Immature natural killer cell (primary cell): Measurements from ENCODE around the gene NSD1. TPM values are rescaled to one million over a fixed set of nuclear protein-coding genes. Genes with fewer than 3 reads are reported as not detected.
"Not testable (repeated sequence)": the region's sequence is repeated elsewhere in the genome, so short reads cannot be mapped to it uniquely, and the experiment has no call there.

Experiments
- DNase-seq, 3 donors: peaks; one replicate each; pipeline ENCODE4 v3.0.0; 2022; ENCODE audit warnings: mixed read lengths in 1 of 3
- H3K27ac Mint-ChIP-seq, 6 donors: one replicate each; pipeline ENCODE4 v1.8.0; 2020; ENCODE audit warnings: mixed read lengths in 6 of 6, mild to moderate bottlenecking in 5 of 6, inconsistent platforms in 4 of 6, moderate library complexity in 3 of 6
- H3K27me3 Mint-ChIP-seq, 3 donors: one replicate each; pipeline ENCODE4 v1.8.0; 2020 to 2021; ENCODE audit warnings: low read depth in 3 of 3, mild to moderate bottlenecking in 3 of 3, mixed read lengths in 3 of 3, moderate library complexity in 3 of 3, inconsistent platforms in 1 of 3
- H3K36me3 Mint-ChIP-seq, 3 donors: one replicate each; pipeline ENCODE4 v1.8.0; 2020; ENCODE audit warnings: mixed read lengths in 3 of 3, inconsistent platforms in 2 of 3, mild to moderate bottlenecking in 2 of 3
- H3K4me1 Mint-ChIP-seq, 2 donors: one replicate each; pipeline ENCODE4 v1.8.0; 2020; ENCODE audit warnings: inconsistent platforms in 2 of 2, mild to moderate bottlenecking in 2 of 2, mixed read lengths in 2 of 2, moderate library complexity in 1 of 2
- H3K4me3 Mint-ChIP-seq, 5 donors: one replicate each; pipeline ENCODE4 v1.8.0; 2020; ENCODE audit warnings: mild to moderate bottlenecking in 5 of 5, mixed read lengths in 5 of 5, inconsistent platforms in 3 of 5, moderate library complexity in 3 of 5
- H3K9me3 Mint-ChIP-seq, 6 donors: one replicate each; pipeline ENCODE4 v1.8.0; 2020; ENCODE audit warnings: mild to moderate bottlenecking in 6 of 6, mixed read lengths in 6 of 6, inconsistent platforms in 4 of 6, moderate library complexity in 3 of 6
- polyA plus RNA-seq, 3 donors: library from polyadenylated mRNA; unstranded; fragments of 300-500 nt; fragmentation: Illumina TruSeq; gene quantifications; one replicate each; pipeline ENCODE4 v1.2.3, GENCODE V29; 2021

Gene NSD1
- polyA plus RNA-seq, 3 donors from 2014 or later = 17.3 to 92.9 (median 19.7) TPM

DNA sequence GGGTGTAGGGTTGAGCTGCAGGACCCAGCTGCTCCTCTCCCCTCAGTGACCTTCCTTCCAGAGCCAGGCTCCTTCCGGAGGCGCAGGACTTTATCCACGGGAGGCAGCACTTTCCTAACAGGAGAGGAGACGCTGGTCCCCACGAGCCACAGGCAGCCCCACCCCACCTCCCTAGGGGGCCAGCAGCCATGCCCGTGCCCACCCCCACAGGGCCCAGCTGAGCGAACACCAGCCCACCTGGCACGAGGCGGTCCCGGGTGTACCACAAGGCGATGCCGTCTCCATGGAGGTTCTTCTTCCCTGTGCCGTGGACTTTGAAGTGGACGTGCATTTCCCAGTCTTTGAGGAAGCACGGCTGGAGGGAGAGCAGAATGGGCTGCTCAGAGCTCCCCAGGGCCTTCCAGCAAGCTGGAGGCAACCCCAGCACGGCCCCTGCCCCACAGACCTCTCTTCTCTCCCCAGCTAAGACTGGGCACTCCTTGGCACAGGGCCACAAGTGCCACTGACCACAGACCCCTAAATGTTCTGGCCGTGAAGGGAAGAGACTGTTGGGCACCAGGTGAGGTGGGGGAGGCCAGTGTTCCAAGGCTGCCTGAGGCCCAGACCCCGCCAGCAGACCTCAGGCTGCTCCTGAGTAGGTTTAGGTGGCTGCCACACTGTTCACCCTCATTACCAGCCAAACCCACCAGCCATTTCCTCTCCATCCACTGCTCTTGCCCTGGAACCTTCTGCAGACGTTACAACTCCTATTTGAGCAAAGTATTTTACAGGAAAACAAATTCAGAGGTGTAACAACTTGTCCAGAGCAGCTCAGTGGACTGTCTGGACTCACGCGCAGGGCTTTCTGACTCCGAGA, 204.9 kb downstream of the NSD1 start:
- DNase-seq = no peak
- peaks cover 22 to 56% (median 46%) of the 10 kb centered on the region in 3 donors for H3K36me3 Mint-ChIP-seq
- H3K4me3 Mint-ChIP-seq = peak overlapping the region; percentile 53 to 80 (median 75)
- no peaks in the 10 kb centered on the region for H3K9me3 Mint-ChIP-seq
- H3K27ac Mint-ChIP-seq = peak overlapping the region; percentile 69 to 89 (median 78)
- peaks cover 0 to 6% (median 5%) of the 10 kb centered on the region in 3 donors for H3K27me3 Mint-ChIP-seq
- H3K4me1 Mint-ChIP-seq = peaks cover 48 to 50% of the 10 kb centered on the region in 2 donors

DNA sequence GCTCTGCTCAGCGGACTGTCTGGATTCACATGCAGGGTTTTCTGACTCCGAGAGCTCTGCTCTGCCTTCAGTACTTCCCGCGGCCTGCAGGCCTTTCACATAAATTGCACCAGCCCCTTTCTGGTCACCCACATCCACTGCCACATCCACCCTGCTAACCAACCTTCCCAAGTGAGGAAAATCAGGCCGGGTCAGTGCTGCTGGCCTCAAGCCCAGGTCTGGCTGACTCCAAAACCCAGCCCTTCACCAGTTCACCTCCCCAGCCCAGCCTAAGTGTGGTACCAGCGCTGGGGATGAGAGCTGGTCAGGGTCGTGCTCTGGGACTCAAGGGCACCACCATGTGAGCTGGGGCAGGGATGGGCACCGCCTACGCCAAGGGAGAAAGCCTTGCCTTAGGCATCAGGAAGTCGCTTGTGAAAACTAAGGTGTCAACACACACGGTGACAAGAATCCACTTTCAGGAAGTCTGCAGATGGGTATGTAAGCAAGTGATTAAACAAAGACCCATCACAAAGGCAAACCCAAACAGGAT, 205.6 kb downstream of the NSD1 start:
- peaks cover 16 to 52% (median 41%) of the 10 kb centered on the region in 3 donors for H3K36me3 Mint-ChIP-seq

DNA sequence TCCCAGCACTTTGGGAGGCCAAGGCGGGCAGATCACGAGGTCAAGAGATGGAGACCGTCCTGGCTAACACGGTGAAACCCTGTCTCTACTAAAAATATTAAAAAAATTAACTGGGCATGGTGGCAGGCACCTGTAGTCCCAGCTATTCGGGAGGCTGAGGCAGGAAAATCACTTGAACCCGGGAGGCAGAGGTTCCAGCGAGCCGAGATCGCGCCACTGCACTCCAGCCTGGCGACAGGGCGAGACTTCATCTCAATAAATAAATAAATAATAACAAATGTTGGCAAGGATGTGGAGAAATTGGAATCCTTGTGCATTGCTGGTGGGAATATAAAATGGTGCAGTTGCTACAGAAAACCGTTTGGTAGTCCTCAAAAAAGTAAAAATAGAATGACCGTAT, 209.4 kb downstream of the NSD1 start:
- H3K4me3 Mint-ChIP-seq, H3K27ac Mint-ChIP-seq, H3K9me3 Mint-ChIP-seq, H3K27me3 Mint-ChIP-seq, DNase-seq: not testable (repeated sequence)
- peaks cover 16 to 39% (median 22%) of the 10 kb centered on the region in 3 donors for H3K36me3 Mint-ChIP-seq
- H3K4me1 Mint-ChIP-seq = peaks cover 37 to 49% of the 10 kb centered on the region in 2 donors

More for the DNA sequence above, 205.6 kb downstream of the NSD1 start:
- Mint-ChIP-seq H3K27me3 (peaks cover 0 to 6% (median 4%) of the 10 kb centered on the region in 3 donors), H3K4me1 (peaks cover 44 to 47% of the 10 kb centered on the region in 2 donors), H3K27ac (peak overlapping the region; percentile 69 to 89 (median 78)), H3K4me3 (peak overlapping the region; percentile 53 to 80 (median 75)), H3K9me3 (no peaks in the 10 kb centered on the region)
- DNase-seq = peak; percentile 57 to 60 (median 58)

DNA sequence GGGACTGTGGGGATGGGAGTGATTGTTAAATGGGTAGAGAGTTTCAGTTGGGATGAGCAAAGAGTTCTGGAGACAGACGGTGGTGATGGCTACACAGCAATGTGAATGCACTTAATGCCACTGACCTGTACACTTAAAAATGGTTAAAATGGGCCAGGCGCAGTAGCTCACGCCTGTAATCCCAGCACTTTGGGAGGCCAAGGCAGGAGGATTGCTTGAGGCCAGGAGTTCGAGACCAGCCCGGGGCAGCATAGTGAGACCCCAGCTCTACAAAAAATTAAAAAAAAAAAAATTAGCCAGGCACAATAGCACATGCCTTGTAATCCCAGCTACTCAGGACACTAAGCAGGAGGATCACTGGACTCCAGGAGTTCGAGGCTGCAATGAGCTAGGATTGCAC, 210.2 kb downstream of the NSD1 start:
- peaks cover 0 to 3% (median 0%) of the 10 kb centered on the region in 3 donors for H3K27me3 Mint-ChIP-seq
- no peak overlapping the region for H3K4me3 Mint-ChIP-seq
- H3K9me3 Mint-ChIP-seq = no peaks in the 10 kb centered on the region
- no peak overlapping the region for H3K27ac Mint-ChIP-seq
- peaks cover 31 to 42% of the 10 kb centered on the region in 2 donors for H3K4me1 Mint-ChIP-seq
- no peak for DNase-seq
- peaks cover 16 to 37% (median 22%) of the 10 kb centered on the region in 3 donors for H3K36me3 Mint-ChIP-seq

DNA sequence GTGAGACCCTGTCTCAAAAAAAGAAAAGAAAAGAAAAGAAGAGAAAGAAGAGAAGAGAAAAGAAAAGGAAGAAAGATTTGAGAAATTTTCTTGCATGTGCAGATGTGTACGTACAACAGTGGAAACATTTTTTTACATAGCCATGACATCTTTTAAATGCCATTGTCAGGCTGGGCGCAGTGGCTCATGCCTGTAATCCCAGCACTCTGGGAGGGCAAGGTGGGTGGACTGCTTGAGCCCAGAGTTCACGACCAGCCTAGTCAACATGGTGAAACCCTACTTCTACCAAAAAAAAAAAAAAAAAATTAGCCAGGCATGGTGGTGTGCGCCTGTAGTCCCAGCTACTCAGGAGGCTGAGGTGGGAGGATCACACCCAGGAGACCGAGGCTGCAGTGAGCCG, 211.3 kb downstream of the NSD1 start:
- no peaks in the 10 kb centered on the region for H3K9me3 Mint-ChIP-seq
- H3K36me3 Mint-ChIP-seq = peaks cover 13 to 33% (median 16%) of the 10 kb centered on the region in 3 donors
- no peak overlapping the region for H3K4me3 Mint-ChIP-seq
- DNase-seq = no peak
- peaks cover 31 to 42% of the 10 kb centered on the region in 2 donors for H3K4me1 Mint-ChIP-seq
- H3K27ac Mint-ChIP-seq = no peak overlapping the region
- H3K27me3 Mint-ChIP-seq = peaks cover 0 to 2% (median 0%) of the 10 kb centered on the region in 3 donors

DNA sequence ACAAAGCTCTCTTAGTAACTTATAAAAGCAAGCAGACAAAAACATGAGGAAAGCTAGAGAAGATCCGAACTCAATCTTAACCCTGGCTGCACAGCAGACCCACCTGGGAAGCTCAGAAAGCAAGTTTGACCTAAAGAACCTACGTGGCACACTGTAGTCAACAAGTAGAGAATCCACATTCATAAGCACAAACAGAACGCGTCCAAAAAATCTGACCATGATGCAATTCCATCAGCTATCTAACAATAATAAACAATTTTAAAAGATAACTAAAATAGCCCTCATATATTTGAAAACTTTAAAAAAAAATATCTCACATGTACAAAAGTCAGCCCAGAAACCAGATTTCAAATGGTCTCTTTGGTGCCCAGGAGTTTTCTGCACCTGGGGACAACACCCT, 213.2 kb downstream of the NSD1 start:
- Mint-ChIP-seq H3K4me1 (peaks cover 45 to 55% of the 10 kb centered on the region in 2 donors), H3K4me3 (no peak overlapping the region), H3K36me3 (peaks cover 7 to 25% (median 12%) of the 10 kb centered on the region in 3 donors), H3K27ac (peak overlapping the region in 2 of 6 donors; percentile 21 to 62), H3K9me3 (no peaks in the 10 kb centered on the region), H3K27me3 (peaks cover 1 to 5% (median 1%) of the 10 kb centered on the region in 3 donors)
- DNase-seq = no peak

DNA sequence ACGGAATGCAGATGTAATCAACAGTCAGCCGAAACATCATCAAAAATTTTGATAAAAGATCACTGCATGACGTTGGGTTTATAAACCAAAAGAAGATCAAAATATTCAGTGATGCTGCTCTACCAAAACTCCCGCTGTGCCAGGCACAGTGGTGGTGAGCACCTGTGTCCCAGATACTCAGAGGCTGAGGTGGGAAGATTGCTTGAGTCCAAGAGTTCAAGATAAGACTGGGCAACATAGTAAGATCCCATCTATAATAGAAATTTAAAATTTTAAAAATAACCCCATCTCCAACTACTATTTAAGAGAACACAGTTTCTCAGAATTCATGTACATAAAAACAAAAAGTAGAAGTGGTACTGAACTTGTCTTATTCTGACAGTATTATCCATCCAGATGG, 214.1 kb downstream of the NSD1 start:
- H3K9me3 Mint-ChIP-seq = no peaks in the 10 kb centered on the region
- no peak overlapping the region for H3K4me3 Mint-ChIP-seq
- peaks cover 50 to 59% of the 10 kb centered on the region in 2 donors for H3K4me1 Mint-ChIP-seq
- peaks cover 1 to 5% (median 1%) of the 10 kb centered on the region in 3 donors for H3K27me3 Mint-ChIP-seq
- peaks cover 5 to 25% (median 12%) of the 10 kb centered on the region in 3 donors for H3K36me3 Mint-ChIP-seq
- no peak for DNase-seq
- H3K27ac Mint-ChIP-seq = peak overlapping the region in 1 of 6 donors; percentile 29

DNA sequence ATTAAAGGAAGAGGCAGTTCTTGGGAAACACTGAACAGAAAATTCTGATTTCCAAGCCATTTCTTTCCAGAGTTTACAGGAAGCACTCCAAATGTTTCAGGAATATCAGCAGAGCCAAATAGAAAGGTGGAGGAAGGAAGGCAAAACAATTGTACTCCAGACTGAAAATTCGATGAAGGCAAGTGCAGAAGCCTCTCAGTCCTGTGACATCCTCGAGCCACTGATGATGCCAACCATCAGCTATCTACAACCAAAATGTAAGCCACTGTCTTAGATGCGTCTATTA, 215.7 kb downstream of the NSD1 start:
- Mint-ChIP-seq H3K9me3 (no peaks in the 10 kb centered on the region), H3K36me3 (peaks cover 0 to 19% (median 12%) of the 10 kb centered on the region in 3 donors), H3K4me3 (peak overlapping the region; percentile 82 to 100 (median 99)), H3K4me1 (peaks cover 47 to 52% of the 10 kb centered on the region in 2 donors), H3K27ac (peak overlapping the region in 3 of 6 donors; percentile 80 to 89 (median 84)), H3K27me3 (peaks cover 1 to 5% (median 3%) of the 10 kb centered on the region in 3 donors)
- DNase-seq = no peak

DNA sequence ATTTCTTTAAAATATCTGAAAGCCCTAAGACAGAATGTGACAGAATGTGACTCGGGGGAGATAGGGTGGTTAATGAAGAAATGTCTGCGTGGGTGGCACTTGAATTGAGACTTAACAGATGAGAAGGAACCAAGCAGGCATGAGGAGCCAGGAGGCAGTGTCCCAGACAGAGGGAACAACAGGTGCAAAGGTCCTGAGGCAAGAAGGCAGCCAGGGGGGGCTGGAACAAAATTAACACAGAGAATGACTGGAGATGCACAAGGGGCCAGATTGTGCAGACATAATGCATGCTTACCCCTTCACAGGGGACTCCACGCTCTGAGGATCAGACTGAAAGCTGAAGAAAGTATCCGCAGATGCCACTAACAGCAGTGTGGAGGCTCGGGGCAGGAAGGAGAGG, 216.2 kb downstream of the NSD1 start:
- Mint-ChIP-seq H3K4me1 (peaks cover 50 to 52% of the 10 kb centered on the region in 2 donors), H3K4me3 (peak overlapping the region; percentile 82 to 100 (median 99)), H3K27ac (peak overlapping the region; percentile 63 to 99 (median 86)), H3K9me3 (no peaks in the 10 kb centered on the region), H3K36me3 (peaks cover 0 to 19% (median 12%) of the 10 kb centered on the region in 3 donors), H3K27me3 (peaks cover 1 to 5% (median 3%) of the 10 kb centered on the region in 3 donors)
- no peak for DNase-seq

Other genes starting within 250 kb of the NSD1 start
- gene HK3, start 234.4 kb upstream of the NSD1 start, polyA plus RNA-seq = 1 to 10 TPM in 2 of 3 donors, under 1 TPM in 1; 0.21 to 2.5 (median 2.4) TPM
- 10 to 100 TPM; 12.8 to 21.5 (median 14.9) TPM for gene UIMC1, start 127.0 kb upstream of the NSD1 start, polyA plus RNA-seq
- 10 to 100 TPM in 2 of 3 donors, 1 to 10 TPM in 1; 8.8 to 21.5 (median 10.6) TPM for gene ZNF346, start 111.1 kb upstream of the NSD1 start, polyA plus RNA-seq
- gene FGFR4, start 46.9 kb upstream of the NSD1 start, polyA plus RNA-seq = not detected
- gene RAB24, start 169.9 kb downstream of the NSD1 start, polyA plus RNA-seq = 10 to 100 TPM; 39.7 to 80.2 (median 45.8) TPM
- gene PRELID1, start 170.0 kb downstream of the NSD1 start, polyA plus RNA-seq = 100 to 1,000 TPM; 345 to 494 (median 375) TPM
- gene MXD3, start 178.1 kb downstream of the NSD1 start, polyA plus RNA-seq = 1 to 10 TPM; 2.1 to 4.2 (median 4.1) TPM
- gene LMAN2, start 217.9 kb downstream of the NSD1 start, polyA plus RNA-seq = 100 to 1,000 TPM; 316 to 441 (median 409) TPM
- gene RGS14, start 224.2 kb downstream of the NSD1 start, polyA plus RNA-seq = 10 to 100 TPM; 27.1 to 64.5 (median 33.8) TPM